ENCODE data around the gene TTPAL. TPM values are rescaled to one million over a fixed set of nuclear protein-coding genes. Genes with fewer than 3 reads are reported as not detected.

Gene TTPAL
- total and polyA plus RNA-seq, 10 of the 15 experiments (the other 5 are each of a cell fraction or from before 2014, with no cell fraction given): 4.0 to 24.0 (median 9.3) TPM

- TF ChIP-seq USF1 (IDR thresholded peaks at IDR 0.05; ENCODE audit: borderline replicate concordance, extremely low read length, insufficient read depth, low read depth, low read length) (no peak), ATF3 (IDR thresholded peaks at IDR 0.05; ENCODE audit: borderline replicate concordance, extremely low read depth, low read depth, low read length) (no peak), RAD21 (IDR thresholded peaks at IDR 0.05; ENCODE audit: insufficient read depth, low read depth, low read length) (no peak)
Observed at GRCh38 chr20:44541992-44542391, 66.3 kb downstream of the TTPAL start (continued).

- no peaks in the 10 kb centered on the region for H3K27me3 ChIP-seq (replicated peaks in 1 of 2; ENCODE audit: control insufficient read depth in 2 of 2, insufficient read depth in 2 of 2, low read length in 1 of 2)
- POLR2A ChIA-PET: interaction anchor here (0.5 to 1.0 kb wide), 2 partner anchors 9 to 435 kb away, joined by 3 to 4 read pairs; no protein-coding TSS in a partner anchor
- no peaks in the 10 kb centered on the region for H3K79me2 ChIP-seq (ENCODE audit: control insufficient read depth, insufficient read depth, low read length)
- H3K36me3 ChIP-seq (ENCODE audit: control insufficient read depth in 2 of 2, insufficient read depth in 2 of 2, low read length in 1 of 2): no peaks in the 10 kb centered on the region
- intact Hi-C loops (cut with micrococcal nuclease; ENCODE audit: unreplicated experiment): no loop called here
- H3K4me3 ChIP-seq: no peak overlapping the region
- no peak overlapping the region for H3K4me2 ChIP-seq (ENCODE audit: control insufficient read depth, insufficient read depth)
- WGBS (ENCODE audit: insufficient coverage, insufficient replicate concordance, low lambda C conversion rate, missing lambda C conversion rate): 7% methylated on average over 1 of the region's 1 CpG
- no peak overlapping the region for H2AFZ ChIP-seq (ENCODE audit: control insufficient read depth, low read depth, low read length)
- no peak for FAIRE-seq
- BruUV-seq (replicated peaks): no TSS peak
- CTCF ChIA-PET: interaction anchor here (0.6 to 2.9 kb wide), 4 partner anchors 12 to 232 kb away, joined by 3 to 9 read pairs (median 4); partner anchors contain the start of gene FITM2
- RAD21 ChIA-PET (ENCODE audit: unreplicated experiment): no interaction called here
- H4K20me1 ChIP-seq (ENCODE audit: control insufficient read depth, insufficient read depth): no peaks in the 10 kb centered on the region
- no peaks in the 10 kb centered on the region for H3K4me1 ChIP-seq (ENCODE audit: control insufficient read depth, insufficient read depth, low read length)
- no peak for TF ChIP-seq MYB (IDR thresholded peaks at IDR 0.05; ENCODE audit: borderline replicate concordance, low read depth, low read length)
- TF ChIP-seq RUNX3 (IDR thresholded peaks at IDR 0.05; ENCODE audit: low read length): peak; percentile 39; the same call in 1 of the 2 replicates
- no peaks in the 10 kb centered on the region for H3K9me3 ChIP-seq (replicated peaks; ENCODE audit: control insufficient read depth, insufficient read depth, low read length)
- in situ Hi-C loops (cut with MboI): no loop called here
- no peak for ATAC-seq
- SMC1A ChIA-PET (ENCODE audit: uncharacterized antibody, unreplicated experiment): interaction anchor here (2.0 kb wide), 1 partner anchor 68 kb away, joined by 5 read pairs; no protein-coding TSS in a partner anchor
- H3K27ac ChIP-seq (ENCODE audit: control insufficient read depth, insufficient read depth): no peak overlapping the region
- H3K9ac ChIP-seq (ENCODE audit: control insufficient read depth, insufficient read depth, low read length): no peak overlapping the region
- DNase-seq (ENCODE audit: low read depth, low spot score): no peak
Observed at GRCh38 chr20:44542890-44543289, 67.2 kb downstream of the TTPAL start.

Data from GM12878 (cell line).